Endodermal cell (in vitro differentiated cells): ENCODE data around the gene KIRREL3. TPM values are rescaled to one million over a fixed set of nuclear protein-coding genes. Genes with fewer than 3 reads are reported as not detected.

Experiments used
- DNase-seq: peaks from one replicate; pipeline ENCODE4 v3.0.0-alpha.2; 2017
- H3K27ac ChIP-seq: 2 replicates; pipeline ENCODE4 v1.5.1; 2013; ENCODE audit warnings: mild to moderate bottlenecking, low read depth, low read length, moderate library complexity
- H3K27me3 ChIP-seq: 2 replicates; pipeline ENCODE4 v1.6.1; 2013; ENCODE audit warnings: mild to moderate bottlenecking, low read length, moderate library complexity; ENCODE audit not compliant: insufficient read depth, control insufficient read depth, poor library complexity, severe bottlenecking
- H3K36me3 ChIP-seq: 2 replicates; pipeline ENCODE4 v1.7.0; 2013; ENCODE audit warnings: mild to moderate bottlenecking, low read length, moderate library complexity; ENCODE audit not compliant: control insufficient read depth, insufficient read depth
- H3K4me1 ChIP-seq: one replicate; pipeline ENCODE4 v1.7.0; 2013; ENCODE audit warnings: low read length; ENCODE audit not compliant: control insufficient read depth, insufficient read depth
- H3K4me3 ChIP-seq: 2 replicates; pipeline ENCODE4 v1.5.1; 2013; ENCODE audit warnings: mild to moderate bottlenecking, low read length, moderate library complexity
- H3K9ac ChIP-seq: 2 replicates; pipeline ENCODE4 v1.6.1; 2013; ENCODE audit warnings: mild to moderate bottlenecking, low read length, moderate library complexity; ENCODE audit not compliant: poor library complexity, severe bottlenecking; ENCODE audit errors: extremely low read depth
- H3K9me3 ChIP-seq: 2 replicates; pipeline ENCODE4 v1.6.1; 2013; ENCODE audit warnings: mild to moderate bottlenecking, low read length, moderate library complexity; ENCODE audit not compliant: control insufficient read depth
- H3K27ac Mint-ChIP-seq: 2 replicates; pipeline ENCODE4 v1.8.0; 2020; ENCODE audit warnings: mixed read lengths
- H3K27me3 Mint-ChIP-seq: 2 replicates; pipeline ENCODE4 v1.8.0; 2021; ENCODE audit warnings: mild to moderate bottlenecking, mixed read lengths; ENCODE audit not compliant: insufficient read depth
- H3K36me3 Mint-ChIP-seq: 2 replicates; pipeline ENCODE4 v1.8.0; 2020; ENCODE audit warnings: low read depth, mixed read lengths
- H3K4me1 Mint-ChIP-seq: 2 replicates; pipeline ENCODE4 v1.8.0; 2020; ENCODE audit warnings: mixed read lengths
- H3K4me3 Mint-ChIP-seq: 2 replicates; pipeline ENCODE4 v1.8.0; 2020; ENCODE audit warnings: mild to moderate bottlenecking, moderate library complexity, mixed read lengths
- H3K9me3 Mint-ChIP-seq: 2 replicates; pipeline ENCODE4 v1.8.0; 2020; ENCODE audit warnings: mild to moderate bottlenecking, mixed read lengths
- CTCF ChIP-seq: fragments of 200-600 bp; sonication (generic); conservative IDR thresholded peaks from 2 replicates; pipeline ENCODE4 v1.5.0; 2021; ENCODE audit warnings: antibody characterized with exemption, mild to moderate bottlenecking
- WGBS, 2 experiments: methylation state at CpG; one replicate each; pipeline versions ENCODE4 v1.1.5 to v1.1.7; 2013; ENCODE audit warnings: missing lambda C conversion rate in 2 of 2, mixed read lengths in 1 of 2; ENCODE audit not compliant: insufficient coverage in 1 of 2, insufficient read length in 1 of 2; 5-methylcytosine and 5-hydroxymethylcytosine counted together
- total RNA-seq, 2 donors: library from RNA; stranded (reverse); fragmentation: NEBNext Ultra II Directional in 1 of 2; extraction: Animal tissue kit (Norgen Biotek cat#: 25700) in 1 of 2; gene quantifications; 2 replicates in 1 of 2; 3 replicates in 1 of 2; pipeline ENCODE4 v1.2.1, GENCODE V29; 2021

Gene KIRREL3
- total RNA-seq, 2 donors from 2014 or later, result 1.1 to 1.4 TPM

- TF ChIP-seq CTCF, result no peak
- no peak overlapping the region for H3K27ac Mint-ChIP-seq
- no peak for DNase-seq
- H3K4me3 Mint-ChIP-seq, result no peak overlapping the region
- 93 to 94% methylated on average over 4 of the region's 4 CpGs for WGBS, 2 experiments
- H3K4me3 ChIP-seq, result no peak overlapping the region
- H3K9me3 Mint-ChIP-seq, result no peaks in the 10 kb centered on the region
- H3K27me3 Mint-ChIP-seq, result peaks cover 9% of the 10 kb centered on the region
- no peaks in the 10 kb centered on the region for H3K4me1 ChIP-seq
- H3K4me1 Mint-ChIP-seq, result peaks cover 10% of the 10 kb centered on the region
- H3K27ac ChIP-seq, result no peak overlapping the region
- no peaks in the 10 kb centered on the region for H3K9me3 ChIP-seq
- H3K36me3 Mint-ChIP-seq, result no peaks in the 10 kb centered on the region
- no peak overlapping the region for H3K9ac ChIP-seq
- H3K27me3 ChIP-seq, result peaks cover 12% of the 10 kb centered on the region
- H3K36me3 ChIP-seq, result no peaks in the 10 kb centered on the region
Measured at GRCh38 chr11:127027000-127027399, 26.4 kb upstream of the KIRREL3 start.

DNA sequence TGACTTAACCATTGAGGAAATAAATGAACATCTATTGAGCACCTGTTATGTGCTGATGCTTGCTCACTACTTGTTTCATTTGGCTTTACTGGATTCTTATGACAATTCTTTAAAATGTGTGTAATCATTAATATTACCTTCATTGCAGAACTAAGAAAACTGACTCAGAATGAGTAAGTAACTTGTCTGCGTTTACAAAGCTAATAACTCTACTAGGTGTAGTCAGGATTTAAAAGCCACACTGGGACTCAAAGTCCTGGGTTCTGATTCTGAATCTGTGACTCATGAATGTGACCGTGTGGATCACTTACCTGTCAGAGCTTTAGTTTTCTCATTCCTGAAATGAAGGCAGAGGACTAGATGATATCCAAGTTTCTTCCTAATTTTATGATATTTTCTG is 23.4 kb upstream of the KIRREL3 start:
- 78 to 89% methylated on average over 1 to 2 of the region's 2 CpGs for WGBS, 2 experiments
- Mint-ChIP-seq H3K27ac (no peak overlapping the region), H3K27me3 (peaks cover 9% of the 10 kb centered on the region), H3K4me1 (peaks cover 12% of the 10 kb centered on the region), H3K36me3 (no peaks in the 10 kb centered on the region), H3K9me3 (no peaks in the 10 kb centered on the region), H3K4me3 (no peak overlapping the region)
- Histone ChIP-seq H3K4me3 (no peak overlapping the region), H3K27me3 (peaks cover 12% of the 10 kb centered on the region), H3K27ac (no peak overlapping the region), H3K4me1 (no peaks in the 10 kb centered on the region), H3K36me3 (no peaks in the 10 kb centered on the region), H3K9me3 (no peaks in the 10 kb centered on the region), H3K9ac (no peak overlapping the region)
- no peak for DNase-seq
- no peak for TF ChIP-seq CTCF

- Histone ChIP-seq H3K27me3 (peaks cover 2% of the 10 kb centered on the region), H3K4me3 (no peak overlapping the region), H3K4me1 (no peaks in the 10 kb centered on the region), H3K36me3 (no peaks in the 10 kb centered on the region), H3K9ac (no peak overlapping the region), H3K27ac (no peak overlapping the region), H3K9me3 (no peaks in the 10 kb centered on the region)
- H3K4me1 Mint-ChIP-seq, result peaks cover 9% of the 10 kb centered on the region
- H3K36me3 Mint-ChIP-seq, result no peaks in the 10 kb centered on the region
- no peak for TF ChIP-seq CTCF
- H3K4me3 Mint-ChIP-seq, result no peak overlapping the region
- DNase-seq, result no peak
- 94 to 100% methylated on average over 4 to 8 of the region's 8 CpGs for WGBS, 2 experiments
- H3K27me3 Mint-ChIP-seq, result peaks cover 2% of the 10 kb centered on the region
- no peak overlapping the region for H3K27ac Mint-ChIP-seq
- H3K9me3 Mint-ChIP-seq, result no peaks in the 10 kb centered on the region
Measured at GRCh38 chr11:127018683-127019279, 18.2 kb upstream of the KIRREL3 start.
